Parathyroid adenoma (tissue), 2 donors: ENCODE measurements around the gene FXN.

Experiments used
- H2AFZ ChIP-seq: fragments of 300-600 bp; sonication (generic); one replicate; pipeline ENCODE4 v1.7.0; 2017; ENCODE audit warnings: antibody characterized with exemption, mild to moderate bottlenecking
- H3K27ac ChIP-seq: fragments of 300-600 bp; sonication (generic); one replicate; pipeline ENCODE4 v1.7.0; 2017
- H3K27me3 ChIP-seq: fragments of 300-600 bp; sonication (generic); one replicate; pipeline ENCODE4 v1.7.0; 2017; ENCODE audit warnings: low read length; ENCODE audit not compliant: control insufficient read depth, insufficient read depth
- H3K36me3 ChIP-seq: fragments of 300-600 bp; sonication (generic); one replicate; pipeline ENCODE4 v1.7.0; 2017; ENCODE audit warnings: low read length; ENCODE audit not compliant: control insufficient read depth, insufficient read depth
- H3K4me1 ChIP-seq: fragments of 300-600 bp; sonication (generic); one replicate; pipeline ENCODE4 v1.7.0; 2017; ENCODE audit warnings: control low read depth
- H3K4me2 ChIP-seq: fragments of 300-600 bp; sonication (generic); one replicate; pipeline ENCODE4 v1.7.0; 2017; ENCODE audit warnings: low read length
- H3K4me3 ChIP-seq: fragments of 300-600 bp; sonication (generic); one replicate; pipeline ENCODE4 v1.7.0; 2017; ENCODE audit warnings: low read depth, low read length
- H3K79me2 ChIP-seq: fragments of 300-600 bp; sonication (generic); one replicate; pipeline ENCODE4 v1.7.0; 2017; ENCODE audit warnings: control low read depth
- H3K9ac ChIP-seq: fragments of 300-600 bp; sonication (generic); one replicate; pipeline ENCODE4 v1.7.0; 2017; ENCODE audit warnings: mild to moderate bottlenecking
- H3K9me3 ChIP-seq: fragments of 300-600 bp; sonication (generic); one replicate; pipeline ENCODE4 v1.7.0; 2017; ENCODE audit warnings: low read length; ENCODE audit not compliant: control insufficient read depth
- TF ChIP-seq, protein P1 (sequence below): fragments of 300-600 bp; sonication (generic); IDR thresholded peaks from one replicate; pipeline ENCODE4 v1.7.0; 2017; ENCODE audit warnings: antibody characterized with exemption, mild to moderate bottlenecking
- donor health status: primary hyperparathyroidism.

FXN gene

DNA sequence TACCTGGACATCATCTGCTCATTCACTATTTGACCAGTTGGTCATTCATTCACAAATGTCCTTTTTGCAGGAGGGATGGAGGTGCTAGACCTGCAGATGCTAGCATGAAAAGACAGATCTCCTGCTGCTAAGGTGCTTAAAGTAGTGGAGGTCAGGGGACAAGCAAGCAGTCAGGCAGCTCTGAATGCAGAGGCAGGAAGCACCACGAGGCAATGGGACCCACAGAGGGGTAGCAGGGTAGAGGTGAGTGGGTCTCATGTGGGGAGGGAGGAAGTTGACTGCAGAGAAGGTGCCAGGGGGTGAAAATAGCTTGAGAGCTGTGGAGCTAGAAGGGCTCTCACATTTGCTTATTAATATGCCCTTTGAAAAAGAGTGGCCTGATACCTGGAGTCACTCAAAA, 25.2 kb downstream of the FXN start:
- Histone ChIP-seq H2AFZ (no peak overlapping the region), H3K4me3 (no peak overlapping the region), H3K36me3 (no peaks in the 10 kb centered on the region), H3K4me2 (no peak overlapping the region), H3K9me3 (no peaks in the 10 kb centered on the region), H3K4me1 (no peaks in the 10 kb centered on the region), H3K9ac (no peak overlapping the region), H3K79me2 (peaks cover 3% of the 10 kb centered on the region), H3K27ac (no peak overlapping the region), H3K27me3 (no peaks in the 10 kb centered on the region)
- TF ChIP-seq, protein P1, sequence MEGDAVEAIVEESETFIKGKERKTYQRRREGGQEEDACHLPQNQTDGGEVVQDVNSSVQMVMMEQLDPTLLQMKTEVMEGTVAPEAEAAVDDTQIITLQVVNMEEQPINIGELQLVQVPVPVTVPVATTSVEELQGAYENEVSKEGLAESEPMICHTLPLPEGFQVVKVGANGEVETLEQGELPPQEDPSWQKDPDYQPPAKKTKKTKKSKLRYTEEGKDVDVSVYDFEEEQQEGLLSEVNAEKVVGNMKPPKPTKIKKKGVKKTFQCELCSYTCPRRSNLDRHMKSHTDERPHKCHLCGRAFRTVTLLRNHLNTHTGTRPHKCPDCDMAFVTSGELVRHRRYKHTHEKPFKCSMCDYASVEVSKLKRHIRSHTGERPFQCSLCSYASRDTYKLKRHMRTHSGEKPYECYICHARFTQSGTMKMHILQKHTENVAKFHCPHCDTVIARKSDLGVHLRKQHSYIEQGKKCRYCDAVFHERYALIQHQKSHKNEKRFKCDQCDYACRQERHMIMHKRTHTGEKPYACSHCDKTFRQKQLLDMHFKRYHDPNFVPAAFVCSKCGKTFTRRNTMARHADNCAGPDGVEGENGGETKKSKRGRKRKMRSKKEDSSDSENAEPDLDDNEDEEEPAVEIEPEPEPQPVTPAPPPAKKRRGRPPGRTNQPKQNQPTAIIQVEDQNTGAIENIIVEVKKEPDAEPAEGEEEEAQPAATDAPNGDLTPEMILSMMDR: no peak

DNA sequence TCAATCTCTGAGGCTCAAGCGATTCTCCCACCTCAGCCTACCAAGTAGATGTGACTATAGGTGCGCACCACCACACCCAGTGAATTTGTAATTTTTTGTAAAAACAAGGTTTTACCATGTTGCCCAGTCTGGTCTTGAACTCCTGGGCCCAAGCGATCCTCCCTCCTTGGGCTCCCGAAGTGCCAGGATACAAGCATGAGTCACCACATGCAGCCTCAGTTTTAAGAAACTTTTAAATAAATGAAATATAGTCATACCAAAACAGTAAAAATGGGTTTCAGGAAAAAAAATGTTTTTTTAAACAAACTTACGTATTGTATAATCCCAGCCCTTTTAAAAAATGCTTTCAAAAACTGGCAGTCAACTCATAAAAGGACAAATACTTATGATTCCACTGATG, 26.6 kb downstream of the FXN start:
- Histone ChIP-seq H3K27ac (no peak overlapping the region), H3K4me1 (no peaks in the 10 kb centered on the region), H3K36me3 (no peaks in the 10 kb centered on the region), H3K4me3 (no peak overlapping the region), H3K79me2 (no peaks in the 10 kb centered on the region), H3K4me2 (no peak overlapping the region), H3K27me3 (no peaks in the 10 kb centered on the region), H2AFZ (no peak overlapping the region), H3K9ac (no peak overlapping the region), H3K9me3 (no peaks in the 10 kb centered on the region)
- TF ChIP-seq, protein P1: no peak

DNA sequence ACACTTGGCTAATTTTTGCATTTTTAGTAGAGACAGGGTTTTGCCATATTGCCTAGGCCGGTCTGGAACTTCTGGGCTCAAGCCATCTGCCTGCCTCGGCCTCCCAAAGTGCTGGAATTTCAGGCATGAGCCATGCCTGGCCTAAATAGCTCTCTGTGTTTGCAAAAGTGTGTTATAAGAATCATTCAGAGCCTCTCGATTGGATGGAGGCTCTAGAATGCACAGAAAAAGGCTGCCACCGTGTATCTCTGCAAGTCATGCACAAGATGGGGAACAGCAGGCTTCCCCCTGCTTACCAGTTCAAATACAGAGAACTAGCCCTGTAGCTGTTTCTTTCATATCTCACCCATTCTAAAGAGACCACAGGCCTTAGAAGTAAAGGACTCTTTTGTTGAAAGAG, 28.3 kb downstream of the FXN start:
- H3K4me1 ChIP-seq: no peaks in the 10 kb centered on the region
- no peak overlapping the region for H3K9ac ChIP-seq
- no peaks in the 10 kb centered on the region for H3K27me3 ChIP-seq
- no peak overlapping the region for H2AFZ ChIP-seq
- TF ChIP-seq, protein P1: no peak
- H3K79me2 ChIP-seq: no peaks in the 10 kb centered on the region
- H3K9me3 ChIP-seq: no peaks in the 10 kb centered on the region
- H3K36me3 ChIP-seq: no peaks in the 10 kb centered on the region
- no peak overlapping the region for H3K4me3 ChIP-seq
- H3K4me2 ChIP-seq: no peak overlapping the region
- no peak overlapping the region for H3K27ac ChIP-seq

DNA sequence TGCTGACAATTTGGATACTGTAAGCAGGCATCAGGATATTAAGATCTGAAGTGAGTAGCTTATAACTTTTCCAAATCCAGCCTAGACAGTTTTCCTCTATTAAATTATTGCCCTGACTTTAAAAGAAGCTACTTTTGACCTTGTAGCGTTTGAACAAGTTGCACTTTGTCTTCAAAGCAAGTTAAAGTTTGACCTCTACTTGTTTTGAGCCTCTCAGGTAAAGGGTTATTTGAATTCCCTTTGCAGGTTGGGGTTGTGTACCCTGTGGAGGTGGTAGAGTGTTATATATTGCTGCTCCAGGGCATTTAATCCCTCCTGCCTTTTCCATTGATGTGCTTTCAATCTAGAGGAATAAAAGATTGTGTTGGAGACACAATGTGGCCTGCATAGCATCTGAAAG, 30.1 kb downstream of the FXN start:
- H3K9ac ChIP-seq: no peak overlapping the region
- no peaks in the 10 kb centered on the region for H3K4me1 ChIP-seq
- no peaks in the 10 kb centered on the region for H3K36me3 ChIP-seq
- H3K27ac ChIP-seq: no peak overlapping the region
- TF ChIP-seq, protein P1: no peak
- no peaks in the 10 kb centered on the region for H3K27me3 ChIP-seq
- H3K4me3 ChIP-seq: no peak overlapping the region
- H3K4me2 ChIP-seq: no peak overlapping the region
- no peaks in the 10 kb centered on the region for H3K79me2 ChIP-seq
- H2AFZ ChIP-seq: no peak overlapping the region
- no peaks in the 10 kb centered on the region for H3K9me3 ChIP-seq

DNA sequence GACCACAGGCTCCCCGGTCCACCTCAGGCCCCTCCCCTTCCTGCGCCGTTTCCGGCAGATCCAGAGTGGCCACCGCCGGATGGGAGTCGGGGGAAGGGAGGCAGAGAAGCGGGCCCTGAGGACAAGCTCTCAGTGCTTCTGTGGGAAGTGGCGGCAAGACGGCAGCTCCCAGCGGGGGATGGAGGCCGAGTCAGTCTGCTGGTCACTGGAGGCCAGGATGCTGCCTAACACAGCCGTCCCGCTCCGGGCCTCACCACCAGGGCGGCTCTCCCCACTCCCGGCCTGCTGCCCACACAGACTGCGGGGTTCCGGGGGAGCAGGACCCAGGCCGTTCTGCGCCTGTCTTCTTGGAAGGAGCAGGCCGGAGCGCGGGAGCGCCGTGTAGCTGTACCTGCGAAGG, 31.4 kb downstream of the FXN start:
- Histone ChIP-seq H3K9ac (no peak overlapping the region), H3K4me3 (no peak overlapping the region), H3K4me1 (no peaks in the 10 kb centered on the region), H3K79me2 (no peaks in the 10 kb centered on the region), H2AFZ (no peak overlapping the region), H3K36me3 (no peaks in the 10 kb centered on the region), H3K27ac (no peak overlapping the region), H3K4me2 (no peak overlapping the region), H3K27me3 (no peaks in the 10 kb centered on the region), H3K9me3 (no peaks in the 10 kb centered on the region)
- TF ChIP-seq, protein P1: no peak
